Parathyroid adenoma (tissue), 2 donors: ENCODE results near the gene GALNT10.

Experiments
- H2AFZ ChIP-seq: fragments of 300-600 bp; sonication (generic); one replicate; pipeline ENCODE4 v1.7.0; 2017; ENCODE audit warnings: antibody characterized with exemption, mild to moderate bottlenecking
- H3K27ac ChIP-seq: fragments of 300-600 bp; sonication (generic); one replicate; pipeline ENCODE4 v1.7.0; 2017
- H3K27me3 ChIP-seq: fragments of 300-600 bp; sonication (generic); one replicate; pipeline ENCODE4 v1.7.0; 2017; ENCODE audit warnings: low read length; ENCODE audit not compliant: control insufficient read depth, insufficient read depth
- H3K36me3 ChIP-seq: fragments of 300-600 bp; sonication (generic); one replicate; pipeline ENCODE4 v1.7.0; 2017; ENCODE audit warnings: low read length; ENCODE audit not compliant: control insufficient read depth, insufficient read depth
- H3K4me1 ChIP-seq: fragments of 300-600 bp; sonication (generic); one replicate; pipeline ENCODE4 v1.7.0; 2017; ENCODE audit warnings: control low read depth
- H3K4me2 ChIP-seq: fragments of 300-600 bp; sonication (generic); one replicate; pipeline ENCODE4 v1.7.0; 2017; ENCODE audit warnings: low read length
- H3K4me3 ChIP-seq: fragments of 300-600 bp; sonication (generic); one replicate; pipeline ENCODE4 v1.7.0; 2017; ENCODE audit warnings: low read depth, low read length
- H3K79me2 ChIP-seq: fragments of 300-600 bp; sonication (generic); one replicate; pipeline ENCODE4 v1.7.0; 2017; ENCODE audit warnings: control low read depth
- H3K9ac ChIP-seq: fragments of 300-600 bp; sonication (generic); one replicate; pipeline ENCODE4 v1.7.0; 2017; ENCODE audit warnings: mild to moderate bottlenecking
- H3K9me3 ChIP-seq: fragments of 300-600 bp; sonication (generic); one replicate; pipeline ENCODE4 v1.7.0; 2017; ENCODE audit warnings: low read length; ENCODE audit not compliant: control insufficient read depth
- CTCF ChIP-seq: fragments of 300-600 bp; sonication (generic); IDR thresholded peaks from one replicate; pipeline ENCODE4 v1.7.0; 2017; ENCODE audit warnings: antibody characterized with exemption, mild to moderate bottlenecking
- donor health status: primary hyperparathyroidism.

GALNT10 gene

GRCh38 chr5:154333016-154333415 lies 142.5 kb downstream of the GALNT10 start:
- Histone ChIP-seq H3K4me1 (no peaks in the 10 kb centered on the region), H3K9ac (no peak overlapping the region), H3K79me2 (no peaks in the 10 kb centered on the region), H3K4me3 (no peak overlapping the region), H3K4me2 (no peak overlapping the region), H3K9me3 (no peaks in the 10 kb centered on the region), H2AFZ (no peak overlapping the region), H3K27me3 (no peaks in the 10 kb centered on the region), H3K36me3 (no peaks in the 10 kb centered on the region), H3K27ac (no peak overlapping the region)
- TF ChIP-seq CTCF: no peak

GRCh38 chr5:154334406-154335064 lies 144.0 kb downstream of the GALNT10 start:
- Histone ChIP-seq H3K9me3 (no peaks in the 10 kb centered on the region), H3K4me3 (no peak overlapping the region), H3K36me3 (no peaks in the 10 kb centered on the region), H3K27me3 (no peaks in the 10 kb centered on the region), H3K9ac (no peak overlapping the region), H2AFZ (no peak overlapping the region), H3K4me1 (no peaks in the 10 kb centered on the region), H3K27ac (no peak overlapping the region), H3K79me2 (no peaks in the 10 kb centered on the region), H3K4me2 (no peak overlapping the region)
- no peak for TF ChIP-seq CTCF

- no peak for TF ChIP-seq CTCF
- no peak overlapping the region for H3K4me2 ChIP-seq
- H3K9ac ChIP-seq: no peak overlapping the region
- no peaks in the 10 kb centered on the region for H3K79me2 ChIP-seq
- no peak overlapping the region for H3K4me3 ChIP-seq
- no peak overlapping the region for H3K27ac ChIP-seq
- H2AFZ ChIP-seq: no peak overlapping the region
- no peaks in the 10 kb centered on the region for H3K9me3 ChIP-seq
- no peaks in the 10 kb centered on the region for H3K4me1 ChIP-seq
- no peaks in the 10 kb centered on the region for H3K27me3 ChIP-seq
- H3K36me3 ChIP-seq: no peaks in the 10 kb centered on the region
These were observed 144.5 kb downstream of the GALNT10 start for GRCh38 chr5:154335065-154335448.

GRCh38 chr5:154341620-154342019 lies 151.1 kb downstream of the GALNT10 start:
- H3K4me3 ChIP-seq: no peak overlapping the region
- no peaks in the 10 kb centered on the region for H3K36me3 ChIP-seq
- peaks cover 11% of the 10 kb centered on the region for H3K4me1 ChIP-seq
- H3K9ac ChIP-seq: no peak overlapping the region
- no peak overlapping the region for H2AFZ ChIP-seq
- no peaks in the 10 kb centered on the region for H3K9me3 ChIP-seq
- no peak for TF ChIP-seq CTCF
- no peaks in the 10 kb centered on the region for H3K27me3 ChIP-seq
- no peaks in the 10 kb centered on the region for H3K79me2 ChIP-seq
- no peak overlapping the region for H3K27ac ChIP-seq
- H3K4me2 ChIP-seq: no peak overlapping the region

GRCh38 chr5:154342211-154342610 lies 151.7 kb downstream of the GALNT10 start:
- no peak overlapping the region for H3K9ac ChIP-seq
- no peak overlapping the region for H3K4me2 ChIP-seq
- no peak overlapping the region for H3K4me3 ChIP-seq
- H3K79me2 ChIP-seq: no peaks in the 10 kb centered on the region
- H3K27ac ChIP-seq: no peak overlapping the region
- peaks cover 11% of the 10 kb centered on the region for H3K4me1 ChIP-seq
- no peaks in the 10 kb centered on the region for H3K27me3 ChIP-seq
- no peaks in the 10 kb centered on the region for H3K9me3 ChIP-seq
- no peak for TF ChIP-seq CTCF
- H2AFZ ChIP-seq: peak overlapping the region; percentile 25
- no peaks in the 10 kb centered on the region for H3K36me3 ChIP-seq
